ENCODE measurements around the gene TRIM68.

The TRIM68 gene

GRCh38 chr11:4606231-4607015, 1.6 kb downstream of the TRIM68 start:
- no peak for DNase-seq

GRCh38 chr11:4605057-4605456, 3.0 kb downstream of the TRIM68 start:
- DNase-seq: no peak

- DNase-seq: no peak
These were observed 14.3 kb downstream of the TRIM68 start, which contains the start of gene OR52I1 for GRCh38 chr11:4593739-4594138. Gene OR52I1 (plus strand): TSS chr11:4594039. CDS start chr11:4594039, 0 bp downstream.

GRCh38 chr11:4589017-4589416, 19.0 kb downstream of the TRIM68 start:
- no peak for DNase-seq

- DNase-seq: no peak
These were observed 26.6 kb downstream of the TRIM68 start, which contains the start of gene OR52I2 for GRCh38 chr11:4581443-4581842. Gene OR52I2 (plus strand): TSS chr11:4581743.

- no peak for DNase-seq
These were observed 27.9 kb downstream of the TRIM68 start for GRCh38 chr11:4580124-4580523.

GRCh38 chr11:4578624-4579023, 29.4 kb downstream of the TRIM68 start:
- no peak for DNase-seq

- DNase-seq: no peak
These were observed 30.3 kb downstream of the TRIM68 start for GRCh38 chr11:4577761-4578160.

- DNase-seq: no peak
These were observed 31.2 kb downstream of the TRIM68 start for GRCh38 chr11:4576880-4577279.

- no peak for DNase-seq
These were observed 39.0 kb downstream of the TRIM68 start for GRCh38 chr11:4569075-4569474.

GRCh38 chr11:4565371-4565770, 42.7 kb downstream of the TRIM68 start:
- DNase-seq: no peak

- DNase-seq: no peak
These were observed 47.6 kb downstream of the TRIM68 start for GRCh38 chr11:4560467-4560866.

- no peak for DNase-seq
These were observed 48.2 kb downstream of the TRIM68 start for GRCh38 chr11:4559527-4560440.

- DNase-seq: peak in 1 of 51 donors; percentile 1
These were observed 56.6 kb downstream of the TRIM68 start for GRCh38 chr11:4551346-4551979.
